GM11168 (cell line): ENCODE data around the gene FAM199X.

Source experiments
- in situ Hi-C: fragments of 300-500 bp; cut with MboI; formaldehyde crosslinking; loops from one replicate; pipeline ENCODE4 v1.12.0; 2022; ENCODE audit warnings: low sequenced_read_pairs; ENCODE audit not compliant: unreplicated experiment

Gene FAM199X

DNA sequence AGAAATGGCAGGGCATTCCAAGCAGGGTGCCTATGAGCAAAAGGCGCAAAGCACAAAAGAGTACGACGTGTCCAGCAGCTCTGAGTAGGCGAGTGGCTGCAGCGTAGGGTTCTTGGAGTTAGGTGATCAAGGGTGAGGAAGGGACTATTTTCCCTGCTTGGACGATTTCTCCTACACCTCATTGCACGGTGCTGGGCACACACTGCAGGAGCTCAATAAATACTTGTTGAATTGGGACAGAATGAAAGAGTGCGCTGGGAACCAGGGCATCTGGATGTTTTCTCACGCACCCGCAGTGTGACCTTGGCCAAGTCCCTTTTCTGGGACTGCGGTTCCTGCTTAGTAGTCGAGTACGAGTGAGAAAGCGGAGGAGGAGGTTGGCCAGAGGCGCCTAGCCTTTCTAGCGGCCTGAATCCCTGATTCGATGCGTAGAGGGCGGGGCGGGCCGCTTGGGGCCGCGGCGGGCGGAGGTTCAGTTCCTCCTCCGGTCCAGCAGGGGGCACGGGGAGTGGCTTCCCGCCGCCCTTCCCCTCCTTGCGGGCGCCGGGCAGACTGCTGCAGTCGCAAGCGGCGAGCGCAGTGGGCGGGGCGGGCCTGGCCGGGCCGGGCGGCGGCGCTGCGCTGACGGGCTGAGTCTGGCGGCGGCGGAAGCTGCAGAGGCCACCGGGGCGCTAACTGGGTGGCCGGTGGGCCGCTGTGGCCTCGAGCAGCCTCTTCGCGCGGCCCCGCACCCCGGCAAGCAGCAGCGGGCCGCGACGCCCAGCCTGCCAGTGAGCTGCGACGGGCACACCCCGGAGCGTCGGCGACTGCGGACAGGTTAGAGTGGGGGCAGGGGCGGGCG is at the start of gene FAM199X:
FAM199X (plus strand) TSS at position 560 of the 841 bp plus-strand sequence. CDS start 333 bp downstream, outside the sequence.
- in situ Hi-C loops: no loop called here

DNA sequence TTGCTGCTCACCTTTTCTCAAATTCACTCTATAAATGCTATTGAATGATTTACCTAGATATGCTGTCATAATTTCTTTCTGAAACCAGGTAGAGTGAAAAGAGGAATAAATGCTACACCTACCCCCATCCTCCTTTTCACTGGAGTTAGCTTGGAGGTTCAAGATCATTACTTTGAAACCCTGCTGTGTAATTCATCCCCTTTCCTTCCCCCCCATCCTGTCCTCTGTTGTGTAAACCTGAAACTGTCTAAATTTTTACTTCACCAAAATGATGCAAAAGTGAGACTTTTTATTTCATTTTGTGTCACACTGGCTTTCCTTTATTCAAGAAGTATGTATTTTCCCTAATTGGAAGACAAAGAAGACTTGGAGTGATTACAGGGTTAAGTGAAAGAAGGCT is 48.5 kb upstream of the FAM199X start:
- in situ Hi-C loops: no loop called here

DNA sequence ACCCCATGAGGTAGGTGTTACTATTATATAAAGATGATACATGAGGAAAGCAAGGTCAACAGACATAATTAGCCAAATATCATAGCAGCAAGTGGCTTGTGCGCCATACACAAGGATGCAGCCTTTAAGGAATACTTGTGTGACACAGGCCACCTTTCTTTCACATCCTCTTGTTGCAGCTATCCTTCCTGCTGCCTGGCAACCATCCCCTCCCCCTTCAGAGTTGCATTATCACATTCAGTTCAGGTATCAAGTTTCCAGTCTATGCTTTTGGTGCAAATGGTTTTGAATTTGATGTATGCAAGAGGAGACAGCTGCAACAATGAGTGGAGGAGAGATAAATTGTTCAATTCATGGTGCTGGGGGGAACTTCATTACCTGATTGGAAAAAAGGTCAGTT is 47.5 kb upstream of the FAM199X start:
- in situ Hi-C loops: no loop called here

DNA sequence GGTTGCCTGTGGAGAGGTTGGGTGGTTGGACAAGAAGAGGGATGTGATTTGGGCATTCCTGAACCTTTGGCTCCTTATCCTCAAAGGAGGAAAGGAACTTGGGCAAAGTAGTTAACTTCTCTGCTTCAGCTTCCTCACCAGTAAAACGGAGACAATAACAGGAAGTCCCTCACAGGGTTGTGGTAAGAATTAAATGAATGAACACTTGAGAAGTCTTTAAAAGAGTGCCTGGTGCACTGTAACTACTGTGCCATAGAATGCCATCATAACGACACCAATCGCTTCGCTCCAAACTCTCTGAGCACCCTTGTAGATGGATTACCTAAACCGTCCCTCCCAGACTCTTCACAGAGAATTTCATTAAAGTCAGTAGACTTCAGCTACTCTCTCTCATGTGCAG is 43.4 kb upstream of the FAM199X start:
- in situ Hi-C loops: no loop called here

DNA sequence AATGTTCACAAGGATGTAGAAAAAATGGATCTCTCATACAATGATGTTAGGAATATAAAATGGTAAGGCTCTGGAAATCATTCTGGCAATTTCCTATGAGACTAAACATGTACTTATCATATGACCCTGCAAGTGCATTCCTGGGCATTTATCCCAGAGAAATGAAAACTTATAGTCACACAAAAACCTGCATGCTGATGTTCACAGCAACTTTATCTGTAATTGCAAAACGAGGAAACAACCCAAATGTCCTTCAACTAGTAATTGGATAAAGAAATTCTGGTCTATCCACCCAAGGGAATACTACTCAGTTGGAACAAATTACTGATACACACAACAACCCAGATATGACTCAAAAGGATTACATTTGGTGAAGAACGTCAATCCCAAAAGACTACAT is 39.4 kb upstream of the FAM199X start:
- in situ Hi-C loops: no loop called here

DNA sequence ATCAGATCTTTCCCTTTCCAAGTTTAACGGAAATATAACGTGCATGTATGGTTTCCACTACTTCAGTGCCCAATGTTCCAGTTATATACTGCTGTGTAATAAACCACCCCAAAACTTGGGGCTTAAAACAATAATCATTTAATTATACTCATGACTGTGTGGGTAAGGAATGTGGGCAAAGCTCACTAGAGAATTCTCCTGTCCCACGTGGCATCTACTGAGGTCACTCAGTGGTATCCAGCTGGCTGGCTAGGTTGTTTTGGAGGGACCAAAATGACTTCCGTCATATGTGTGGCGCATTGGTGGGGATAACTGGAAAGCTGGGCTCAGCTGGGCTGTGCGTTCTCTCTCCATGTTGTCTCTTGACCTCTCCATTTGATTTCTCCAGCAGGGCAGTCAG is 35.4 kb upstream of the FAM199X start:
- in situ Hi-C loops: no loop called here

DNA sequence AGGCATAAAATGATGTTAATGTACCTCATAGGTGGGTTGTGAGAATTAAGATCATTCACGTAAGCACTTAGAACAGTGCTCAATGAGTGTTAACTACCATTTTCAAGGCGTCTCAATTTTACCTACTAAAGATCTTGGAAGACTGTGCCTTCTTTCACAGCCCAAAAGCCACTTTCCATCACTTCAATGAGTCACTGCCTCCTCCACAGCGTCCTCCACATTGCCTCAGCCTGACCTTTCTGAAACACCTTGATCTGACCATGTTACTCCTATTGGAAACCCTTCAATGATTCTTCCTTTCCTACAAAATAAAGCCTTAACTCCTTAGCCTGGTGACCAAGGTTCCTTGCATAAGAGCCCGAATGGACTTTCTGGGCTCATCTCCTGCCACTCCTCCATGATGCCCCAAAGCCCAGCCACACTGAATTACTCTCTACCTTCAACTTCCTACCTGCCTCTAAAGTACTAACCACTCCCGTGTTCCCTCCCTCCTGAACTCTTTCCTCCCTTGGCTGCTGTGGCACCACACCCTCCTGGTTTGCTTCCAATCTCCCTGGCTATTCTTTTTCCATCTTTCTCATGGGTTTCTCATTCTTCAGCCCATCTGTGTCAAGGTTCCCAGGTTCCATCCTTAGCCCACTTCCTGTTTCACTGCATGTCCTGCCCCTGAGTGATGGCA is 31.5 kb upstream of the FAM199X start:
- in situ Hi-C loops: no loop called here

DNA sequence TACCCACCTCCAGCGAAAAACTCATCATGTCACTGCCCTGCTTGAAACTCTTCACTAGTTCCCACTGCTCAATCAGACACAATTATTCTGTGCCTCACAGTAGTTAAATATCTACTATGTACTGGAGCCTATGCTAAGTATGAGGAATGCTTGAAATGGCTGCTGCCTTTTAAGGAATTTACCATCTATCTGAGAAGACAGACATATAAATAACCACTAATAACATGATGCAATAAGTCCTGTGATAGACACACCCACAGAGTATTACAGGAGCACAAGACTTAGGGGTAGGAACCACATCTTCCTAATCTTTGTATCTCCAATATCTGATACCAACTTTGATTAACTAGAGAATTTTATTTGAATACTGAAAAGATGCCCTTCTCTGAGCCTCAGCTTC is 30.6 kb upstream of the FAM199X start:
- in situ Hi-C loops: no loop called here

DNA sequence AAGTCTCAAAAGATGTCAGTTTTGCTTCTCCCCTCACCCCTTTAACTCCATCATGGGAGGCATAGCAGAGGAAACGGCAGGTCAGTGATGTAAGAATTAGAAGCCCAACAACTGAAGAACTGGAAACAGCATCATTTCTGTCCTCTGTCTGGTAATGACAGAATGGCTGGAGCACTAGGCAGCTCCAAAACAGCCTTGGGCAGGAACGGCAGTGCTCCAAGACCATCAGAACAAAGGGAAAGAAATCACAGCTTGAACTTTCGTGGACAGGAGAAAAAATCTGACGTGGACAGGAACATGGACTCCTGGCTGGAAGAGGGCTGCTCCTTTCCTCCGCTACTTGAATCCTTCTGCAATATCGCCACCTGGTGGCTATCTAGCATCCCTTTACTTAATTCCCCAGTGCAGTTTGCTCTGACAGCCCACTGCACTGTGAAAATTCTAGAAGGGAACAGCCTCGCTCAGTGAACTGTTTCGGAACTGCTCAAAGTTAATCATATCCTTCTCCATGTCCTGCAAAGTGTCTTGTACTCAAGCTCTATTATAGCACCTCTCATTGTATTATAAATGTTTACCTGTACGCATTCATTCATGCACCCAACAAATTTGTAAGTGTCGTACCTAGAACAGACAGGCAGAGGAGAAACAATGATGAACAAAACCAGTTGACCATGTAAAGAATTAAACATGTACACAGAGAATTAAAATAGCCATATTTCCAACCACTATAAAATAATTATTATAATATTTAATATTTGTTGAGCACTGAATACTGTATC is 29.8 kb upstream of the FAM199X start:
- in situ Hi-C loops: no loop called here

DNA sequence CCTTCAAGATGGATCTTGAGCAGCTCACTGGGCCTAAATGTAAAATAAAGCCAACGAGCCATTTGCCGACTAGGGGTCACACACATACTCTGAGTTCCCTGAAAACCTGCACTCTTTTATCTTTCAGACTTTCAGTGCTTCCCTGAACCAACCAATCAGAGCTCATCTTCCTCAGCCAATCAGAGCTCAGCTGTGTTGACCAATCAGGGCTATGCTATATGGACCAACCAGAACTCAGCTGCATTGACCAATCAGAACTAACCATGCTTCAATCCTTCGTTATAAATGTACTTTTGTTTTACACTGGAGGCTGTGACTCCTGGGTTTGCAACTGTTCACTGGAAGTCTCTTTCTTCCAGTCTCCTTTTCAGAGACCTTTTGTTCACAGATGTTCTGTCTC is 28.8 kb upstream of the FAM199X start:
- in situ Hi-C loops: no loop called here

DNA sequence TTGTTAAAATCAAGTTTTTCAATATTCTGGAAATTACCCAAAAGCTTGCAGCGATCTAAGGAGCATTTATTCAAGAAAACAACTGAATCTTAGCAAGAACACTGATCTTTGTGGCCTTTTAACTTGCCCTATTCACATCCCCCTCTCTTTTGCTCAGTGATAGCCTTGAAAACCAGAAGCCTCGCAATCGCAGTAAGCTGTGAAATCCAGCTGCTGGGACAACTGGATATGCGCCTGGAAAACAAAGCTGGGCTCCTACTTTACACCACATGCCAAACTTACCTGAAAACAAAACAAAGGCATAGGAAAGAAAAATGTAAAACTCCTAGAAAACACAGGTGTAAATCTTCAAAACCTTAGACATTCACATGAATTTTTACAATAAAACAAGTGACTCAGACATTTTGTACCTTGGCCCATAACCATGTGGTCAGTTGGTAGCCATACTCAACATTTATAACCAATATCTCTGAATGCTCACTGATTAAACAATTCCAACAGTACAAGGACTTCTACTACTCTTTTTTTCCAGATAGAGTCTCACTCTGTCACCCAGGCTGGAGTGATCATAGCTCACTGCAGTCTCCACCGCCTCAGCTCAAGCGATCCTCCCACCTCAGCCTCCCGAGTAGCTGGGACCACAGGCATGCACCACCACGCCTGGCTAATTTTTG is 25.0 kb upstream of the FAM199X start:
- in situ Hi-C loops: no loop called here

DNA sequence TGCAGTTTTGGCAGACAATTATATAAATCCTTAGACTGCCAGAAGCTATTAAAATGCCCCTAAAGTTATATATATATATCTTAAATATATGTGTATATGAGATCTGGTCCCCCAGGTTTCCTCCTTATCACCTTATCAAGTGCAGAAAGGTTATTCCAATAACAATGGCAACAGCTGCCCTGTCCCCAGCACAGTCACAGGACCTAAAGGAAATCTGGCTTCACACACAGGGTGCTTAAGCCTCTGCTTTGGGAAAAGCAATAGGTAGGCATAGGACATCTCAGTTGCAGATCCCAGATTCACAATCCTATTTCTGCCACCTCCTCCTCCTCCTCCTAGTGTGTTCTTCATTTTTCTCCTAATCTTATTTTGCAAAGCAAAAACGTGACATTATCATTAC is 15.2 kb upstream of the FAM199X start:
- in situ Hi-C loops: no loop called here

DNA sequence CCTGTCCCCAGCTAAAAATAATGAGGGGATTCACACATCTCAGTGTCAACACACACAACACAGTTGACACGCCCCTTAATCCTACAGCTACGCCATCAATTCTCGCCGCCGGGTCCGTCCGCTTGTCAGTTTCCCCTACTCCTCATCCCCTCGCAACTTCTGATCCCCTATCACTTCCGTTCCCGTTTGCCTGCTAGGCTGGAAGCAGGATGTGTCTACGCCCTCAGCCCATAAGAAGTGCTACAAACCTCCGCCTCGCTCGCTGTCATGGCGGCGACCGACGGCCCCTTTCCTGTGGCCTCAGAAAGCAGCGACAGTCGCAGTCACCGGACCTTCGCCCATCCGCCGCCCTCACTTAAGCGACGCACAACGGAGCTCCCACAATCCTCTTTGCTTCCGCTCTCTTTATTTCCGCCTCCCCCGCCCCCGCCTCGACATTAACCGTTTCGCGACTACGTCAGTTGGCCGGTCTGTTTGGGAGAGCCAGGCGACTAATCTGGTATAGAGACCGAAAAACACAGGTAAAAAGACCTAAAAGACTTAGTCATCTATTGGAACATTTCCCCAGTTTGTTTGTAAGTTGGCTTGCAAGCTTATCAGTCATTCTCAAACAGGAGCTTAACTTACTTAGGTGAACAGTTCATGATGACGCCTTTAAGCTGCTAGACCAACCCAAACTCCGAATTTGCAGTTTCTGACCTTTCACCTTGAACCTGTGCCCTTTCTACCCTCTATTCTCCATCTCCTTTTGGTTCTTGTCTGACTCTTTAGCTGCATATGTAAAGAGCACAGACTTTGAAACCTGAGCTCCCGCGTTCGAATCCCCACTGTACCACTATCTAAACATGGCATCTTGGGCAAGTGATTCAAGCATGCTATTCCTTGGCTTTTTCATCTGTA is 9.4 kb upstream of the FAM199X start, which contains the start of gene SLC25A53:
SLC25A53 (minus strand) TSS at position 380 of the 900 bp plus-strand sequence. CDS start 51,752 bp downstream, outside the sequence.
- in situ Hi-C loops: no loop called here

DNA sequence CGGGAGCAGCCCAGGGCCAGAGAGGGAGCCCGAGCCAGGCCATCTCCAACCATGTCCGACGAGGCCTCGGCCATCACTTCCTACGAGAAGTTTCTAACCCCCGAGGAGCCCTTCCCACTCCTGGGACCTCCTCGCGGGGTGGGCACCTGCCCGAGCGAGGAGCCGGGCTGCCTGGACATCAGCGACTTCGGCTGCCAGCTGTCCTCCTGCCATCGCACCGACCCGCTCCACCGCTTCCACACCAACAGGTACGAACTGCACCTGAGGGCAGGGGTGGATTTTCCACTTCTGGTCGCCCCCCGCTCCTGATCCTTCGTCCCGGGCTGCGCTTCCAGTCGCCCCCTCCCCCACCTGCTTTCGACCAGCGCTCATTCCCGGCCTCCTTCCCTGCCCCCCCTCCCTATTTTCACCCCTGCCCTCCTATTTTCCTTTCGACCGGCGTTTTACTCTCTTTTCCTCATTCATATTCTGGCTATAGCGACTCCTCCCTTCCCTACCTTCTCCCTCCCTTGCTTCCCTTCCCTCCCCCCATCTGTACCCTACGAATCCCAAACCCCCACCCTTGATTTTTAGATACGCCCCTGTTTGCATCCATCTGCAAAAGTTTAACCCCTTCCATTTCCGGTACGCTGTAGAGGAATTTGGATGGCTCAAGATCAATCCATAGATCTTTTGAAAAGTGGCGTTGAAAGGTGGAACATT is 633 bp downstream of the FAM199X start:
- in situ Hi-C loops: no loop called here

DNA sequence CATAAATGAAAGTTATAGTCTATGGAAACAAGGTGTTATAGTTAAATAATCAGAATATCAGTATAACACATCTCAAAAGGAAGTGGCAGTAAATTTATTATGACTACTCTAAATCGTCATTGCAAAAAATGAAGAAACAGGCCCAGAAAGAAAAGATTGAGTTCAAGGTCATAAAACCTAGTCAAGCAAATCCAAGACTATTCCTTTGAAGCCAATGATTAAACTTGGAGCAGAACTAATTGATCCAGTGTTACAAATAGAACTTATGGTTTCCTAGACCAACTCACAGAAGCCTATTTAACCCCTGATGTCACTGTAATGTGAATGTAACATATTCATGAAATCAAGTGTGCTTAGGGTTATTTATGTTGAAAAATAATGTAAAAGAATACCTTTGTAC is 1.9 kb downstream of the FAM199X start:
- in situ Hi-C loops: no loop called here

DNA sequence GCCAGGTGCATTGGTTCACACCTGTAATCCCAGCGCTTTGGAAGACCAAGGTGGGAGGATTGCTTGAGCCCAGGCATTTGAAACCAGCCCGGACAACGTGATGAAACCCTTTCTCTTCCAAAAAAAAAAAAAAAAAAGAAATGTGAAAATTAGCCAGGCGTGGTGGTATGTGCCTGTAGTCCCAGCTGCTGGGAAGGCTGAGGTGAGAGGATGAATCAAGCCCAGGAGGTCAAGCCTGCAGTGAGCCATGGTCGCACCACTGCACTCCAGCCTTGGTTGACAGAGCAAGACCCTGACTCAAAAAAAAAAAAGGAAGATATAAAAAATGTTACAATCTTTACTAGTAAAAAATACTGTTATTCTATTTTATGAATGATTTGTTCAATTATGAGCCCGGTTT is 5.9 kb downstream of the FAM199X start:
- in situ Hi-C loops: no loop called here

DNA sequence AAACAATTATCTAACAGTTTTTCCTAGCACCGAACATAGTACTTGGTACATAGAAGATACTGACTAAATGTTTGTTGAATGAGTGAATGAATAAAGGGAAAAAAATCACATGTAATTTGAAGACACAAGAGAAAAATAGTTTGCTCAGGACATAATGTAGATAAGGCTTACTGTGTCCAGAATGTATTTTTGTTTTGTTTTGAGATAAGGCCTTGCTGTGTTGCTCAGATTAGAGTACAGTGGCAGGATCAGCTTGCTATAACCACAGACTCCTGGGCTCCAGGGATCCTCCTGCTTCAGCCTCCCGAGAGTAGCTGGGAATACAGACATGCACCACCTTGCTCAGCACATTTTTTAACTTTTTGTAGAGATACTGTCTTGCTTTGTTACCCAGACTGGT is 6.5 kb downstream of the FAM199X start:
- in situ Hi-C loops: no loop called here

DNA sequence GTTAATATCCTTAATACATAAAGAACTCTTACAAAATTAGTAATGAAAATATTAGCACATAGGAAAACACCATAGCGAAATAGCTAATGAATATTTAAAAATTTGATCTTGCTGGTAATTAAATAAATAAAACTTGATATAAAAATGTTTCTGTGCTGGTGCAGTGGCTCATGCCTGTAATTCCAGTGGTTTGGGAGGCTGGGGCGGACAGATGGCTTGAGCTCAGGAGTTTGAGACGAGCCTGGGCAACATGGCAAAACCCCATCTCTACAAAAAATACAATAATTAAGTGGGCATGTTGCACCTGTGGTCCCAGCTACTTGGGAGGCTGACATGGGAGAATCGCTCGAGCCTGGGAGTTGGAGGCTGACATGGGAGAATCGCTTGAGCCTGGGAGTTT is 7.6 kb downstream of the FAM199X start:
- in situ Hi-C loops: no loop called here

DNA sequence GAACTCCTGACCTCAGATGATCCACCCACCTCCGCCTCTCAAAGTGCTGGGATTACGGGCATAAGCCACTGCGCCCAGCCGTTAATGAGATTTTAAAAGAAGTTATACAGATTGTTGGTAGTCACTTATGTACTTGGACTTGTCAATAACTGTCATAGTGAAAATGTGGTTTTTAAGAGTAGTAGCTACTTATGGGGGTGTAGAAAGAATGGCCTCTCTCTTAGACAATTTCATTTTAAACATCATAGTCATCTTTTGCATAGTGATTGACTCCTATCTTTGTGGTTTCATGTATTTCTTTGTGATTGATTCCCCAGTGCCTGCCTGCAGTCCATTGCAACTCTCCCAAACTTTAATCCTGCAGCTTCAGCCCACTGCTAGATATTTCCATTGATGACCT is 17.4 kb downstream of the FAM199X start:
- in situ Hi-C loops: no loop called here
